Measurements from ENCODE around the gene ASB4.

GRCh38 chr7:95470452-95470851 is 15.3 kb upstream of the ASB4 start:
- TF ChIP-seq SP1 (IDR thresholded peaks at IDR 0.05) (peak; percentile 22), CTCF (IDR thresholded peaks at IDR 0.05; ENCODE audit: low read depth, low read length, missing input control) (no peak)
